NCI-H345 (cell line): Measurements from ENCODE around the gene PRKACA.

Experiments
- DNase-seq: peaks from one replicate; lab custom pipeline; 2025; lab: John Stamatoyannopoulos, UW

PRKACA gene

DNA sequence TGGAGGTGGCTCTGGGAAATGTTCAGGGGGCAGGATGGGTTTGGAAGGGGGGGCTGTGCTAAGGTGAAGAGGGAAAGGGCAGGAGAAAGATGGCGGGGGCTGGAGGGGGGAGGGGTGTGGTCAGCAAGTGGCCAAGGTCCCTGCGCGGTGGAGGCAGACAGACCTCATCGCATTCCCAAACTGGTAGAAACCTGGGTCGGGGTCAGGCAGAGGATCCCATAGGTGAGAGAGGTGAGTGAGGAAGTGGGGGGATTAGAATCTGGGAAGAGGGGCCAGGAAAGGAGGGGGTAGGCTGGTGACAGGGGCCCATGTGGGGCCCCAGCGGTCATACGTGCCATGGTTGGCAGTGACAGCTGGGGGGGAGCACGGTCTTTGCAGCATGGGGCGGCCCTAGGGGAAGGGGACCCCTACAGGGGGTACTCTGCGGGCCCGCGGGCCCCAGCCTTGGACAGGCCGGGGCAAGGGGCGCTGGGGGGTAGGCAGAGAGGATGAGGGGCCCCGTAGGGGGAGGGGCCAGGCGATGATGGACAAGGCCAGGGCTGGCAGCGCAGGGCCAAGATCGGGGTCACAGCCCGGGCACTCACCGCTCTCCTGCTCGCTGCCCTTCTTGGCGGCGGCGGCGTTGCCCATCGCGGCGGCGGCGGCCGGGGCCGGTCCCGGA lies 514 bp downstream of the PRKACA start:
- no peak for DNase-seq

DNA sequence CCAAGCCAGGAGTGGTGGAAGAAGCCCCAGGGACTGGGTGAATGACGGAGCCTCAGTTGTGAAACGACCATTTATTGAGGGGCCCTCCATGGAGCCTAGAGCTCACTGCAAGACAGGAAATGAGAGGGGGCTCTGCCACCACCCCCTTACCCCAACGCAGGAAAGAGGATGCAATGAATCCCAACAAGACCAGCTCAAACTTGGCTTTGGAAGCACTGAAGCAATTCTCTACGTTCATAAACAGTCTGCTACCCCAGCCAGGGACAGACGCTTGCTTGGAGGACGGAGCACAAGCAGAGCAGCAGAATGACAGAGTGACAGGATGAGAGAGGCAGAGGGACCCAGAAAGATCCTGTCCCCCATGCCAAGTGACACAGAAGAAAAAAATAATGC lies 1.0 kb downstream of the PRKACA start:
- DNase-seq, result no peak

DNA sequence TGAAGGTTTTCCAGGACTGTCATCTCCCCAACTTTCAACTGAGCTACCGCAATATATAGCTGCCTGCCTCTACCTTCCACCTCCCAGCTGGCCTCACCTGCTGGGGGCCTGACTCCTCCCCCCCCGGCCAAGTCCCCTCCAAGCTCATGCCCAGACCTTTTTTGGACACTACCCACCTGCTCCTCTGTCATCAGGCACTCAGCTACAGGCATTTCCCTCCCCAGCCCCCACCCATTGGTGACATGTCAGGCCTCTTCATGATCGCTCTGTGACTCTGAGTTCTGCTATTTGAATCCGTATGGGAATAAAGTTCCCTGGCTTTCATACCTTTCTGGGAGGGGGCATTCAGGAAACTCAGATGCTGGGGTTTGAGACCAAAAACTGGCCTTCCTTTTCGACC lies 1.8 kb downstream of the PRKACA start:
- no peak for DNase-seq

DNA sequence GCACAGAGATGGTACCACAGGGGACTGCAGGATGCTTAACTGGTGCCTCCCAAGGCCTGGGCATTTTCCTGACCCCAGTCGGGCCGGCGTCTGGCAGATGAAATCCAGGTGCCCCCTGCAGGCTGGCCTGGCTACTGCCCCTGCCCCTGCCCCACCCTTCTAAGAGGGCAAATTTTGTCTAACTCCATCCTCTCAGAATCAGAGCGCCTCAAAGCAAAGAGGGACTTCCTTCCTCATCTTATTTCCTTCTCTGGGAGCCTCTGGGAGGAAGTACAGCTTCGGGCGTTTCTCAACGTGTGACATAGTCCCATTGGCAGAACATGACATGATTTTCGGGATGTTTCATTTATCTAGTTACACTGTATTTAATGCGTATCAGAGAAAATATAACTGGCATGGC lies 2.7 kb downstream of the PRKACA start:
- no peak for DNase-seq

DNA sequence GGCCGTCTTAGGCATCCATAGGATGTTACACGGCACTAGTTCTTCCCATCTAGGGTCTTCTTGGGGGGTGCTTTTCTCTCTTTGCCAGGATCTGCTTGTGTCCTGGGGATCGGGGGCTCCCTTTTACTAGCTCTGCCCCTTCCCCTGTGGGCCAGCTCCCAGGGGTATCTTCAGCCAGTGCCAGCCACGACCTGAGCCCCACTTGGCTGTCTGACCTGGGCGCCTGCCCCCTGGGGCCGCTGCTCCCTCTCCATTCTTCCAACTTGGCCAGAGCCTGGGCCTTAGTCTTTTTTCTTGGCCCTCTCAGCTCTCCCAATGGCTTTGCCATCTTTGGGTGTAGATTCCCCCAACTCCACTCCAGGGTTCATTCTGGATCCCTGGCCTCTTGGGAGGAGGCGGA lies 3.1 kb downstream of the PRKACA start:
- DNase-seq, result no peak

DNA sequence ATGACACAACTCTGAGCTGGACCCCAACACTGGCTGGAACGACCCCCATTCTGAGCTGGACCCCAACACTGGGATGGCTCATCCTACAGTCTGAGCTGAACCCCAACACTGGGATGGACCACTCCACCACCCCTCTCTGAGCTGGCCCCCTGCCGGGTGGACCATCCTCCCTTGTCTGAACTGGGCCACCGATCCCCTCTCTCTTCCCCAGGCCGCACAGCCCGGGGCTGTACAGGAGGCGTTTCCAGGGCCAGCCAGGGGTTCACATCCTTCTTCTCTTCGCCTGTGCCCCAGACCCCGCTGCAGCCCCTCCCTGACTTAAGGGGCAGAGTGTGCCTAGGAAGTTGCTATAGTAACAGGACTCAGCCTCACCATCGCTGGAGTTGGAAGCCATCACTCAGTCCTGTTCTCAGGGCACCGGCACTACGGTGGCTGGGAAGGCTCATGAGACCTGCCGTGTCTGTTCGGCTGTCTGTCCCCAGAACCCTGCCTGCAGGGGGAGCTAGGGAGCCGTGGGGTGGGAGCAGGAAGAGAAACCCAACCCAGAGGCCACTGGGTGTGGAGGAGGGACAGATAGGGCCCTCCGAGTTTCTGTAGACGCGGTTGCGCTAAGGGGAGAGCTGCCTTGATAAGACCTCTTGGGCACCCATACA lies 3.7 kb downstream of the PRKACA start:
- DNase-seq, result no peak

DNA sequence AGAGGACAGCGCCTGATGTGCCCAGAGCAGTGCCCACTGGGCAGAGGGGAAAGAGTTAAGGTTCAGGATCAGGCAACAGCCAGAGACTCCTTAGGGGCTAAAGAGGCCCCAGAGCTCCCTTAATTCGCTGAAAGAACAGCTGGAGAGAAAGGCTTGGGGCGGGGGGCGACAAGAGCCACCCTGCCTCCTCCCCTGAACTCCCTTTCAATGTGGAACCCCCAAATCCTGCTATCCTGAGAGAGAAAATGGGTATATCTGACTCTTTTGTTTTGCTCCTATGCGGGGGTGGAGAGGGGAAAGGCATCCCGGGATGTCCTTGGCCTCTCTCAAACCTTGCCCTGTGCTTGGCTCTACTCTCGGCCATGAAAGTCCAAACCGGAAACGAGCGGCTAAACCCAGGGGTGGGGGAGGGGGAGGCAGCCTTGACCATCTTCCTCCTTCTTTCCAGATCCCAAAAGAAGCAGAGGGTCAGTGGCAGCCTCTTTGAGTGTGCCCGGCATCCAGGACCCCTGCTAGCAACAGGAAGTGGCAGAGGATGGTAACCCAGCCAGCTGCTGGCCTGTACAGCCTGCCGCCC lies 4.7 kb downstream of the PRKACA start:
- no peak for DNase-seq

DNA sequence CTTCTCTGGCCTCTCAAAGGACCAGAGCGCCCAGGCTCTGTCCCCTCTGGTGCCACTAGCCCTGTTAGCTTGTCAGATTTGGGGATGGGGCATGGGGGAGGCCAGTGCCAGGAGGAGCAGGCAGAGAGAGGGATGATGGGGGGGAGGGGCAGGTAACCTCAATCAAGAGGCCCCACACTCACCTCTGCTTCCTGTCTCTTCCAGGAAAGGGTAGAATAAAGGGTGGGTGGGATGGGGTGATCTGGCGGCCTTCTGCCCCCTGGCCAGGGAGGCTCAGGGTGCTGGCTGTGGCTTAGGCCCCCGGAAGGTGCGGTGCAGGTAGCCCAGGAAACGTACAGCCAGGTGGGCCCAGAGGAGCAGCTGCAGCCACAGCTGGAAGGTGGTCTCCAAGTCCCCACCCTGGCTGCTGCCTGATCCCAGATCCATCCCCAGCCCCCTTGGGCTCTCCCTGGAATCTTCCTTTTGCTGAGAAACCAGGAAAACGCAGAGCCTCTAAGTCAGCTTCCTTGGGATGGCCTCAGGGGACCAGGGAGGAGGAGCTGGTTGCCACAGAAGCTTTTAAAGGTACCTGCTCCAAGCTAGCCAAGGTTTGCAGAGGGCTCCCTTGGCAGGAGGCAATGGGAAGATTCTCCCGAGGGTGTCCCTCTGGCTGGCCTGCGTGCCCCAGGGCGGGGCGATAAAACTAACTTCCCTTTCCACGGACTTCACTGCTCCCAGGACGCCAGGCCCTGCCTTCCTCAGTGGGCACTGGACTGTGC lies 5.3 kb downstream of the PRKACA start:
- DNase-seq, result no peak

DNA sequence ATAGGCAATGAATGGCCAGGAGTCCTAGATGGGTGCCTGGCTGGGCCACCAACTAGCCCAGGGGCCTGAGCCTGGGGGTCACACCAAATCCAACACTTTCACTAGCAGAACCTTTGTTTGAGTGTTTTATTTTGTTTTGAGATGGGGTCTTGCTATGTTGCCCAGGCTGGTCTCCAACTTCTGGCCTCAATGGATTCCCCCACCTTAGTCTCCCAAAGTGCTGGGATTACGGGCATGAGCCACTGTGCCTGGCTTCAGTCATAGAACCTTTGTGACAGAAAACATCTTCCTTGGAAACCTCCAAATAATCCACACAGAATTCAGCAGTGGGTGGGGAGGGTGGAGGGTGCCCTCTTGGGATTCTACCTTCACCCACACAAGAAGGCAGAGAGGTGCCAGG lies 6.1 kb downstream of the PRKACA start:
- DNase-seq, result no peak

DNA sequence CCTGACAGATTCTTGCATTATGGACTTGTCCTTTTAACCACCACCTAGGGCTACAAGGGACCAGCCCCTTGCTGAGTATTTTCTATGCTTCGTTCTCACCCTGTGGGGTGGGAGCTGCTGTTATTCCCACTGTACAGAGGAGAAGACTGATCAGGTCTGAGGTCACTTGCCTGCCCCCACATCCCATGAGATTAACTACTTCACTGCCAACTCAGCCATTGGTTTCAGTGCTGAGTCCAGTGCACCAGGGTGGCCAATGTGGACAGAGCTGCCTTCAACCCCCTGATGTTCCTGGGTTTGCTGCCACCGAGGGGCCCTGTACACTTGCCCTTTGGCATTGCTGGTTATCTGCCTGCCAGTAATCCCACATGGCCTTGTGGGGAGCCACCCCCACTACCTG lies 6.9 kb downstream of the PRKACA start:
- DNase-seq, result no peak

DNA sequence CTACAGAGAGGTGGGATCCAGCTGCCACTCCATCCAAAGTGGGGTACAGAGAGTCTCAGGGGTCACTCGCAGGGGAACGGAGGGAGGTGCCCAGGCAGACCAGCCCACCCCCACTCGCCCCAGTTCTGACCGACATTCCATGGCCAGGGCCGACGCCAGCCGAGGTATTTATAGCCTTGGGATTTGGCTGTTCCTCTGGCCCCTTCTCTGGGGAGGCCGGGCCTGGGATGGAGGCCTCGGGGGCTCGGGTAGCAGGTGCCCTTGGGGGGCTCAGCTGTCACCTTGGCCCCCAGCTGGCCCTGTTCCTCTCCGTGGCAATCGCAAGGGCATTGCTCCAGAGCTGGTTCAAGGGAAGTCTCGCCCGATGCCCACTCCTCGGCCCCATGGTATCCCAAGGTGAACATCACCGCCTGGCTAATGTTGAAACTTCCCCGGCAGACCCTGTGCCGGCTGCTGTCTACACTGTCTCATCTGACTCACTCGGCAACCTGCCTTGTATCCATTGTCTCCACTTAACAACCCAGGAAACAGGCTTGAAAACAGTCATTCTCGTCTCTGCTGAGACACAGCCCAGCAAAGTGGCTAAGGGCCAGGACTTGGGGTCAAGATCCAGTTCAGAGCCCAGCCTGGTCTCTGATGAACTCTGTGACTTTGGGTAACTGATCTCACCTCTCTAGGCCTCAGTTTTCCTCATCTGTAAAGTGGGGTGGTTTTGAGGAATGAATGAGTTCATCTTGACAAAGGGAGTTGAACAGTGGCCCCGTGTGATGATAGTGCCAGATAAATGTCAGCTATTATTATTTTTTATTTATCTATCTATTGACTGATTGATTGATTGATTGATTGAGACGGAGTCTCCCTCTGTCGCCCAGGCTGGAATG lies 9.7 kb downstream of the PRKACA start:
- DNase-seq, result no peak

DNA sequence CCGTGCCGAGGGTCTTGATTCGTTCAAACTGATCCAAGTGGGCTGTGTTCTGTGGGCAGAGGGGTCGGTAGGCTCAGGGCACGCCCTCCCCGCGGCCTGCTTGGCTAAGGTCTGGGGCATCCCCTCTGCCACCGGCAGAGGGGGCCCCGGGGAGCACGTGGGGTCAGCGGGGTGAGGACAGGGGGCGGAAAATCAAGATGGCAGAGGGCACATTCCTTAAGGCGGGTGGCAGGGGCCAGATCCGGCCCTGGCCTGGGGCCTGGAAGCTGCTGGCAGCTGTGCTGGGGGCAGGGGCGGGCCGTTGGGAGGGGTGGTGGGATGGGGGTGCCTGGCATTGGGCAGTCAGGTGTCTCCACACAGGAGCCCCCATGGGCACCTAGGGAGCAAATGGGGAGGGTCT lies 10.7 kb downstream of the PRKACA start:
- no peak for DNase-seq

DNA sequence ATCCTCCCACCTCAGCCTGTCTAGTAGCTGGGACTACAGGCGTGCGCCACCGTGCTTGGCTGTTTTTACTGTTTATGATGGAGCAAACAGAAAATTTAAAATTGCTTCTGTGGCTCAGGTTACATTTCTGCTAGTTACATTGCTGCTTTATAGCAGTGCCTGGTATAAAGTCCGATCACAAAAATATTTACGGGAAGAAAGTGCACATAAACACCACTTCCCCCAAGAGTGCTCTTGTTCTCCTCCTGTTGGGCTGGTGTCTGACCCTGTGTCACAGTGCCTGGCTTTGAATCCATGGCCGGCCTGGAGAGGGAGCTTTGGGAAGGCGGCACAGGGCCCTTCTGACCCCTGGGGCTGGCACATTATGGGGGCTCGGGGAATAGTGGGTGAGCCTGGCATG lies 11.9 kb downstream of the PRKACA start:
- DNase-seq, result no peak

DNA sequence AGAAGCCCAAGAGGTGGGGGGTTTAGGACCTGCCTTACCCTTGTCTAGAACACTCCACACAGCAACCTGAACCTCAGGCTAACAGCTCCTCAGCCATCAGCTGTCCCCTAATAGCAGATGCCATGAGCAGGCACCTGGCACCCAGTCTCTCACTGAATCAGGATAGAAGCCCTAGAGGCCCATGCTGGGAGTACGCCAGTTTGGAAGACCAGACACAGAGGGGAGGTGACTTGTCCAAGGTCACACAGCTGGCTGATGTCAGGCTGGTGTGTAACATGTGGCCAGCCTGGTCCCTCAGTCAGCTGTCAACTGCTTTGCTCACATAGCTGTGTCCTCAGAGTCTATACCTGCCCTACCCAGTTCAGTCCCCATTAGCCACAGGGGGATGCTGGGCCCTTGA lies 14.3 kb downstream of the PRKACA start:
- no peak for DNase-seq

DNA sequence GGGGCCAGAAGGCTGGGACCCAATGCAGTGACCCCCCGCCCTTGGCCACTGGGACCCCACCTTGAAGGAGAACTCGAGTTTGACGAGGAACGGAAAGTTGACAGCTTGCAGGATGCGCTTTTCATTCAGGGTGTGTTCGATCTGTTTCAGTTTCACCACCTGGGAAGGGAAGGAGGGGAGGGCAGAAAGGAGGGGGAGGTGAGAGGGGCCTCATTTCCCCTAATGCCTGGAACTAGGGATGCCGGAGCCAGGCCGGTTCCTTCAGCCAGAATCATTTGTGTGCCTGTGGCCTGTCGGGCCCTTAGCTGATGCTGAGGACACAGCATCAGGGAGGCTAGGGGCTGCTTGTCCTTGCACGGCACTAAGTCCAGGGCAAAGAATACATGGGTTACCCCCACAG lies 14.8 kb downstream of the PRKACA start:
- DNase-seq, result no peak

DNA sequence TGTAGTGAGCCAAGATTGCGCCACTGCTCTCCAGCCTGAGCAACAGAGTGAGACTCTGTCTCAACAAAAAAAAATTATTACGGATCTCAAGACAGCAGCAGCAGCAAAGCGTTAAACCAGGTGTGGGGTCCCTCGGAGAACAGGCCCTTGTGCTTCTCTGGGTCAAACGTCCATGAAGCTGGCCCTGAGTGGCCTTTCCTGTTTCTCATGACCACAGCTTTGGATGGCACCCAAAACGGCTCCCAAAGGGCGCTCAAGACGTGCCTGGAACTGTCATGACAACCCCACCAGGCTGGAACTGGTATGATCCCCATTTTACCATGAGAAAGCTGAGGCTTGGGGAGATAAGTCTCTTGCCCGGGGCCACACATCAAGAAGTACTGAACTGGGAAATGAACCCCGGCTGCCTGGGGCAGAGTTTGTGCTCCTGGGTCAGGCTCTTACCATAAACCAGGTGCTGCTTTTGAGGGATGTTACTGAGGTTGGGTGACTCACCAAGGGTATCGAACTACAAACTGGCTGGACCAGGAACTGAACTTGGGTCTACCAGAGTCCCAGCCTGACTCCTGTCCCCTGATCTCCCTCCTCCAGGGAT lies 15.4 kb downstream of the PRKACA start:
- no peak for DNase-seq

DNA sequence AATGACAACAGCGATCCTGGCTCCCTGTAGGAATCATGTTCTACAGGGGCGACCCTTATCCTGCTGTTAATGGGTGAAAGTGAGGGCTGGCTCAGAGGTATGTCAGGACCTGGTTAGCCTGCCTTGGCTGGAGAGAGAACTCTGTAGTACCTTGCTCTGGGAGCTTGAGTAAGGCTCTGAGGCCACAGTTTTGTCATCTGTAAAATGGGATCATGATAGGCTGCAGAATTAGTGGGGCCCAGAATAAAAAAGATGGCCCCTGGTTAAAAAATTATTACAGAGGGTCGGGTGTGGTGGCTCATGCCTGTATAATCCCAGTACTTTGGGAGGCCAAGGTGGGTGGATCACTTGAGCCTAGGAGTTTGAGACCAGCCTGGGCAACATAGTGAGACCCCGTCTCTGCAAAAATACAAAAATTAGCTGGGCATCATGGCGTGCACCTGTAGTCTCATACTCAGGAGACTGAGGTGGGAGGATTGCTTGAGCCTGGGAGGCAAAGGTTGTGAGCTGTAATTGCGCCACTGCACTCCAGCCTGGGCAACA lies 16.5 kb downstream of the PRKACA start:
- DNase-seq, result no peak

DNA sequence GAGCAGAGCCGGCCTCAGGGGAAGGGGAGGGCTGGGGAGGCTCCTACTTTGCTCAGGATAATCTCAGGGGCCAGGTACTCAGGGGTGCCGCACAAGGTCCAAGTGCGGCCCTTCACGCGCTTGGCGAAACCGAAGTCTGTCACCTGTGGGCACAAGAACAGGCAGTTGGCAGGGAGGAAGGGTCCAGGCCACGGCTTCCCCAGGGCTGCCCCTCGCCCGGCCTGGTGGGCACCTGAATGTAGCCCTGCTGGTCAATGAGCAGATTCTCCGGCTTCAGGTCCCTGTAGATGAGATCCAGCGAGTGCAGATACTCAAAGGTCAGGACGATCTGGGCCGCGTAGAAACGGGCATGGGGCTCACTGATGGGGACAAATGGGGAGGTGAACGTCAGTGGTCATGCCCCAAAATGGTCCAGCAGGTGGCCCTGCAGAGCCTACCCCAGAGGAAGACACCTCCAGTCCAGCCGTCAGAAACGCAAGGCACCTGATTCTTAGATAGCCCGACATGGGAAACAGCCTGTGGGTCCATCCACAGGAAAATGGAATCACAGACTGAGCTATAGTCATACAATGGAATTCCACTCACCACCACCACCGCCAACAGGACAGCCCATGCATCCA lies 19.9 kb downstream of the PRKACA start:
- DNase-seq, result no peak

DNA sequence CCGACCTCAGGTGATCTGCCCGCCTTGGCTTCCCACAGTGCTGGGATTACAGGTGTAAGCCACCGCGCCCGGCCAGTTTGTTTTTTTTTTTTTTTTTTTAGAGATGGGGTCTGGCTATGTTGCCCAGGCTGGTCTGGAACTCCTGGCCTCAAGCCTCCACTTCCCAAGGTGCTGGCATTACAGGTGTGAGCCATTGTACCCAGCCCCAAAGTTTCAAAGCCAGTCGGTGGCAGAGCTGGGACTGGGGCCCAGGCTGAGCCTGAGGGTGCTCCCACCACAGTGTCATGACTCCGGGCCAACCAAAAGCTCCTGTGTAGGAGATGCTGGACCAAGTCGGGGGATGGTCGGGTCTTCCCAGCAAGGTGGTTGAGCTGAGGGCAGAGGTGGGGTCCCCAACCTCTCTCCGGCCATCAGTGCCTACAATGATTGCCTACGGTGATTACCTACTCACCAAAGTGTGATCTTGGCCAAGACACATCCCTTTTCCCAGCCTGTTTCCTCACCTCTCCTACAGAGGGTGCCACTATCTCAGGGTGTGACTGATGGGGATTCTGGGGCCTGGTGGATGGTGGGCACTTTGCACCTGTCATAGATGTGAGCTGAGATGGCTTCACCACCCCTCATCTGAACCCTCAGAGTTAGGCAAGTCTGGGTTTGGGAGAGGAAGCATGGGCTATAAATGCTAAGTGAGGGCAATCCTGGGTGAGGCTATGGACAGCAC lies 21.1 kb downstream of the PRKACA start:
- no peak for DNase-seq

DNA sequence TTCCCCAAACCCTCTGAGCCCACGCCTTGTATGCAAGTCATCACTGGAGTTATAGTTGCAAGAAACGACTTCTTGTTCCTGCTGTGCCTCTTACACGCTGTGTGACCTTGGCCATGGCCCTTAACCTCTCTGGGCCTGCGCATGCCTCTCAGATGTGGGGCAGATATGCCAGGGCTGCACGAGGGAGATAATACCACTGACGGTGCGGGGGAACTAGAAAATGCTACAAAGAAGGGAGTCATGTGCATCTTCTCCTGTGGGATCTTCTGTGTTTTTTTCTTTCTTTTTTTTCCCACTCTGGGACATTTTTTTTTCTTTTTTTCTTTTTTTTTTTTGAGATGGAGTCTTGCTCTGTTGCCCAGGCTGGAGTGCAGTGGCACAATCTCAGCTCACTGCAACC lies 22.7 kb downstream of the PRKACA start:
- no peak for DNase-seq
